Fibroblast of villous mesenchyme (primary cell): ENCODE results near the gene CYP46A1. TPM values are rescaled to one million over a fixed set of nuclear protein-coding genes. Genes with fewer than 3 reads are reported as not detected.

Experiments
- DNase-seq: peaks from one replicate; pipeline ENCODE4 v3.0.0-alpha.2; 2010; ENCODE audit warnings: low read depth
- H3K4me3 ChIP-seq: 2 replicates; pipeline ENCODE4 v1.5.1; 2011; ENCODE audit warnings: low read depth, mild to moderate bottlenecking, low read length
- total RNA-seq: library from RNA; depleted of rRNA; stranded (reverse); fragments of >200 nt; gene quantifications from 2 replicates; pipeline ENCODE4 v1.2.3, GENCODE V29; 2012
- TF ChIP-seq, protein P1 (sequence below): IDR thresholded peaks from 2 replicates; pipeline ENCODE4 v1.5.1; 2012; ENCODE audit warnings: low read depth, mild to moderate bottlenecking, low read length; ENCODE audit not compliant: insufficient read depth

CYP46A1 gene
- total RNA-seq, 1 donor = under 0.01 TPM

- no peak overlapping the region for H3K4me3 ChIP-seq
- DNase-seq = no peak
- TF ChIP-seq, protein P1, sequence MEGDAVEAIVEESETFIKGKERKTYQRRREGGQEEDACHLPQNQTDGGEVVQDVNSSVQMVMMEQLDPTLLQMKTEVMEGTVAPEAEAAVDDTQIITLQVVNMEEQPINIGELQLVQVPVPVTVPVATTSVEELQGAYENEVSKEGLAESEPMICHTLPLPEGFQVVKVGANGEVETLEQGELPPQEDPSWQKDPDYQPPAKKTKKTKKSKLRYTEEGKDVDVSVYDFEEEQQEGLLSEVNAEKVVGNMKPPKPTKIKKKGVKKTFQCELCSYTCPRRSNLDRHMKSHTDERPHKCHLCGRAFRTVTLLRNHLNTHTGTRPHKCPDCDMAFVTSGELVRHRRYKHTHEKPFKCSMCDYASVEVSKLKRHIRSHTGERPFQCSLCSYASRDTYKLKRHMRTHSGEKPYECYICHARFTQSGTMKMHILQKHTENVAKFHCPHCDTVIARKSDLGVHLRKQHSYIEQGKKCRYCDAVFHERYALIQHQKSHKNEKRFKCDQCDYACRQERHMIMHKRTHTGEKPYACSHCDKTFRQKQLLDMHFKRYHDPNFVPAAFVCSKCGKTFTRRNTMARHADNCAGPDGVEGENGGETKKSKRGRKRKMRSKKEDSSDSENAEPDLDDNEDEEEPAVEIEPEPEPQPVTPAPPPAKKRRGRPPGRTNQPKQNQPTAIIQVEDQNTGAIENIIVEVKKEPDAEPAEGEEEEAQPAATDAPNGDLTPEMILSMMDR = no peak
Measured at GRCh38 chr14:99674064-99674650, 9.9 kb upstream of the CYP46A1 start.

DNA sequence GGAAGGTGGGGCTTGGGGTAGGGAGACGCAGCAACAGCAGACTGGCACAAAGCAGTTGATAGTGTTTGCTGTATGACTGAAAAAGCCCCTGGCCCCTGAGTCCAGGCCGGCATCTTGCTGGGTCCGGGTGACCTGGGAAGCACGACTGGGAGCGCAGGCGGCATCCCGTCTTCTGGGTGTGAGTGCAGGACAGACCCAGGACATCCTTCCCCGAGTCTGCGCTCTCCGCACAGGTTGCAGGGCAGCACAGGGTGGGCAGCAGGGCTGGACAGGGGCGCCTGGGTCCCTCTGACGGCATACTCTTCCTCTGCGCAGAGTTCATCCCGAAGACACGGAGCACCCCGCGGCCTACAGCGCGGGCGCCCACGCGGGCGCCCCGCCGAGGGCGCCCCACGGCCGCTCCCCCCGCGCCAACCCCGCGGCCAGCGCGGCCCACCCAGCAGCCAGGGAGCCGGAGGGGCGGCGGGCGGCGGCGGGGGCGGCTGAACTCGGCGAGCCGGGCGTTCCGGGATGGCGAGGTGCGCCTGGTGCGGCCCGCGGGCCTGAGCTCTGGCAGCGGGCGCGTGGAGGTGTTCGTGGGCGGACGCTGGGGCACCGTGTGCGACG is 9.2 kb upstream of the CYP46A1 start:
- DNase-seq = no peak
- TF ChIP-seq, protein P1 = no peak
- H3K4me3 ChIP-seq = no peak overlapping the region

GRCh38 chr14:99675382-99675835 is 8.7 kb upstream of the CYP46A1 start:
- TF ChIP-seq, protein P1 = no peak
- no peak overlapping the region for H3K4me3 ChIP-seq
- no peak for DNase-seq

DNA sequence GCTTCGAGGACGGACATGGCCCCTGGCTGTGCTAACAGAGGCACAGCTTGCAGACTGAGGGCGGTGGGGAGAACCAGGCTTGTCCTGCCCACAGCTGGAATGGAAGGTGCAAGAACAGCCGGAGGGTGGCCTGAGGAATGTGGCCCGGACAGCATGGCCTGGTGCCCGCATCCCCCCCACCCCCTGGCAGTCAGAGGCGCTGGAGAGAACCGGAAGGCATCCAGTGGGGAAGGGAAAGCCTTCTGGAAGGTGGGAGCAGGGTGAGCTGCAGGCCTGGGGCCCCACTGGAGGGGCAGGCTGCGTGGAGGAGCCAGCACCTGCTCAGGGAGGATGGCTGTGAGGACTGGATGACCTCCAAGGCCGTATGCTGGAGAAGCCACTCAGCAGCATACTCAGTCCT is 8.1 kb upstream of the CYP46A1 start:
- no peak overlapping the region for H3K4me3 ChIP-seq
- TF ChIP-seq, protein P1 = no peak
- no peak for DNase-seq

- TF ChIP-seq, protein P1 = no peak
- H3K4me3 ChIP-seq = no peak overlapping the region
- DNase-seq = no peak
Measured at GRCh38 chr14:99676657-99677056, 7.4 kb upstream of the CYP46A1 start.

DNA sequence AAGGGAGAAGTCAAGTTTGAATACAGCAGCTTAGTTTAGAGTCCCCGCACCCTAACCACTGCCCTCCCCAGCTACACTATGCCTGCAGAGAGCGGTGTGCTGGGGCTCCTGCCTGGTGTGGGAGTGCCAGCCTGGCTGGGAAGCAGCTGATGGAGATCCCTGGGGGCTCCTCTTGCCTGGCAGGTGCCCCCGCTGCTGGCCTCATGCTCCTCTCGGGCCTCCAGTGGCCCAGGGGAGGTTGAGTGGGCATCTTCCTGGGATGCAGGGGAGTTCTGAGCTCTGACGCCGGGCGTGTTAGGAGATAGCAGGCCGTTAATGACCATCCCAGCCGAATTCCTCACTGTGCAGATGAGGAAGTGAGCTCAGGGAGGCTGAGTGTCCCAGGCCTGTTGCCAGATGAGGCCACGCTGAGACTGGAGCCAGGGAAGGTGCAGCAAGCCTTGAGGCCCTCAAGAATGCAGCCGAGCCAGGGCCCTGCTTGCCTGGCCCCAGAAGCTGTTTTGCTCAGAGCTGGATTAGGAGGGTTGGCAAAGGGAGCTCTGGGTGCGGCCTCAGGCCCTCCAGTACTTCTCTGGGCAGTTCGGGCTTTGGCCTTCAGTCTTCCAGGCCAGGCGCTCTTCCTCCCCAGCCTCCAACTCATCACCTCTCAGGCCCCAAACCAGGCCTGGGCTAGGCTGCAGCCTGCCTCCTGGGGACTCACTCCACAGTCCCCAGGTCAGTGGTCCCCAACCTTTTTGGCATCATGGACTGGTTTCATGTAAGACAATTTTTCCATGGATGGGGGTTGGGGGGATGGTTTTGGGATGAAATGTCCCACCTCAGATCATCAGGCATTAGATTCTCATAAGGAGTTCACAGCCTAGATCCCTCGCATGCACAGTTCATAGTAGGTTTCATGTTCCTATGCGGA is 6.6 kb upstream of the CYP46A1 start:
- no peak overlapping the region for H3K4me3 ChIP-seq
- TF ChIP-seq, protein P1 = no peak
- DNase-seq = no peak
